Fibroblast of gingiva (primary cell): ENCODE measurements around the gene EPHB1.

ENCODE experiments used
- DNase-seq: peaks from one replicate; pipeline ENCODE4 v3.0.0-alpha.2; 2011; ENCODE audit warnings: low read depth

Gene EPHB1

DNA sequence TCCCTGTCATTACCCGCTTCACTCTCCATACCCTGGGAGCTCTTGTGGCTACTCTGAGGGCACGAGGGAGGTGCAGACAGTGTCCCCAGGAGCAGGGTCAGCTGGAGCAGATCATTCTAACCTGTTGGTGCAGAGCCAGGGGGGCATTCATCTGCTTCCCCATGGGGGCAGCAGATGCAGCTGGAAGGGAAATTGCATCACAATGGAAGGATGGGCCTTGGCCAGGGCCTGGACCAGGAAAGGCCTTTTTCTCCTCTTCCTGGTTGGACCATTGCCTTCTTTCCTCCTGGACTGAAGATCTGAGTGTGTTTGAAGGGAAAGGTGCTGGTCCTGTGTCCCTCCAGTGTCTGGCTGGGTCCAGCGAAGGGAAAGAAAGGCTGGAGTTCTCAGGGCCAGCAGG, 55.7 kb downstream of the EPHB1 start:
- DNase-seq: no peak

DNA sequence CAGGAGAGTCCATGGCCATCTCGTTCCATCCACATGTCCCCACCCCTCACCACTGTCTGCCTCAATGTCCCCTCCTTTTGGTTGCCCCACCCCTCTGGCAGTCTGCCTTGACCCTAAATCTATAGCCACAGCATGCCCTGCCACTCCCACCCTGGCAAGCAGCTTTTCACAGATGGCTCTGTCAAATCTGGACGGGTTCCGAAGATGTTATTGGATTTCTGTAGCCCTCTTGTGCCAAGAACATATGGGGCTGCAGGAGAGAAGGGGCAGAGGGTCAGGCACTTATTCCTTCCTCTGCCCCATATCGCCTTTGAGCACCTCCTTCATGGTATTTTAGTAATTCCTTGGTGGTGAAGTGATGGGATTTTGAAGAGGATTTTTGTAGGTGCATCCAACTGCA, 57.1 kb downstream of the EPHB1 start:
- no peak for DNase-seq

DNA sequence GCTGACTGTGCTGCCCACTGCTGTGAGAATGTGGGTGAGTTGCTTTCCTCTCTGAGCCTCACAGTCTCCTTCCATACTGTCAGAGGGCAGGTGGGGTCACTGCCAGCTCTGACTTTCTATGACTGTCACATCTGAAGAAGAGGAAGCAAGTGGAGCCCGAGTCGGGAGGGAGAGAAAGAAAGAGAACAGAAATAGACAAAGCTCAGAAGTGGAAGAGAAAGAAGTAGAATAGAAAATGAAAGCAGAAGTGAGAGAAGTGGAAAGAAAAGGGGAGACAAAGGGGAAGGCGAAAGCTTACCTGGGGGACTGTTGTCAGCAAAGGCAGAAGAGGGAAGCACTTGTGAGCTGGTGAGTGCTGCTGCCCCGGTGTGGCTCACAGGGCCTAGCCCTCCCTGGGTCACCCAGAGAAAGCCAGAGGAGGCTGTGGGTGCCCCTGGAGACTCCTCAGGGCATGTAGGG, 57.9 kb downstream of the EPHB1 start:
- DNase-seq: no peak

DNA sequence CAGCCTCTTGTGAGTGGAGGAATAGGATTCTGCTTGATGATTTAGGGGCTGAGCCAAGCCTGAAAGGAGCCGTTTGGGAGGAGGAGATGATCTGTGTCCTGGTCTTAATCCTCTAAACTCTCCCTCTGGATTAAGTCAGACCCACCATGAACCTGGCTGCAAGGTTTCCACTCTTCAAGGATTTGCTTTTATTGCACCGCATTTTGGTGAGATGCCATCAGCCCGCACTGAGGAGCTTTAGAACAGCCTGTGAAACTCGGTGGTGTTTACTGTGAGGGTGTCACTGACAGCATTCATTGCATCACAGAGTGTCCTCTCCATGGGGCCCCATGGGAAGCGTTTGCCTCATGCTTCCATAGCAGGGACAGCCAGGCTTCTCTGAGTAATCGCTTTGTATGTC, 59.2 kb downstream of the EPHB1 start:
- DNase-seq: no peak

DNA sequence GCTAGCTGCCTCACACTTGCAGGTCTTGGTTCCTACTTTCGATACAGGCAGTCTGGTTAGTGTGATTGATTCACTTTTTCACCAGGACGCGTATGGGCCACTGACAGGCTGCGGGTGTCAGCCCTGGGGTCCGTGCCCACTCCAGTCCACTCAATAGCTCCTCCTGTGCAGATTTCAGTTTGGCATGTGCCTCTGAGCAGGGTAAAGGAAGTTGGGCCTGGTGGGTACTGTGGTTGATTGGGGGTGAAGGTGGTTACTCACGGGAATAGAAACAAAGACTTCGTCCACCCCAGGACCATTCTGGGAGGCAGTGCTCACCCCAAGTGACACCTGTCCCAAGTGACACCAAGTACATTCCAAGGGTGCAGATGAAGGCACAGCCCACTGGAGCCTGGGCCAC, 62.3 kb downstream of the EPHB1 start:
- no peak for DNase-seq

DNA sequence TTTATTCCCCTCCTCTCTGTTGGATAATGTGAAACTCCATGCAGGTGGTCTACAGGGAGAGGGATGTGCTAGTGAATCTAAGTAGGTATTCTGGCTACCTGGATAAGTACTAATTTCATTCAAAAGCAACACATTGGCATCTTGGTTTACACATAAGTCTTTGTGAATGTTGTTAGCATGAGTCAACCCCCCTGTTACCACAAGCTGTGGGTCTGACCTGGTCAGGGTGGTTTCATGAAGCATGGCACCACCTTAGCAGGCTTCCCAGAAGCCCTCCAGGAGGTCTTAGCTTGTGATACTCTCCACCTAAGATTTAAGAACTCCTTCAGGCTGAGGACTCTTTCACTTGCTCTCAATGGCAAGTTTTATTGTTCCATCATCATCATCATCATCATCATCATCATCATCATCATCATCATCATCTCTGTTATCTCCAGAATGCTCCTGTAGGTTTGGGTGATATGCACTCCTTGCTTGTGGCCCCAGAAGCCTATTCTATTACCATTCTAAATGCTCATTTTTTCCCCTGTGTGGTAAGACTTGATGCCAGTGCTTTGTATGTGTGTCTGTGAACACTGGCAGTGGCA, 62.8 kb downstream of the EPHB1 start:
- no peak for DNase-seq

DNA sequence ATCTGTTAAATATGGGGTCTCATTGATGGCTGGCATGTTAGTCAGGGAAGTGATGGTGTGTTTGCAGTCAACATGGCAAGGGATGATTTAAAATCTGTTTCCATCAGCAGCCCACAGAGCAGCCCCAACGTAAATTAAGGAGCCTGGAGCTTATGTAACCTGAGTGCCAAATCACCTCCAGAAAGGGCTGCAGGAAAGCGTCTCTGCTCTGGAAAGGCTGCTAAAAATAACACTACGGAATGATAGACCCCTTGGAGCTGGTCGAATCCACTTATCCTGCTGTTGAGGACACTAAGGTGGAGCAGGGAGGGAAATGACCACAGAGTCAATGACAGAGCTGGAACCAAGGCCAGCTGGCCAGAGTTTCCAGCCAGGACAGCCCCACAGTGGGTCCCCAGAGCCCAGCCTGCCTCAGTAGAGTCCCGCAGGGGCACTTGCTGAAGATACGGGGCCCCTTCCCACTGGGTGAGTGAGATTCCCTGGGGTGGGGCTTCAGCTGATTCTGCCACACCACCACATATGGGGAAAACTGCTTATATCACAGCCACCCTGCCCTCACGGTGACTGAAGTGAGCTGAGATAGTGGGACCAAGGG, 63.5 kb downstream of the EPHB1 start:
- DNase-seq: no peak

DNA sequence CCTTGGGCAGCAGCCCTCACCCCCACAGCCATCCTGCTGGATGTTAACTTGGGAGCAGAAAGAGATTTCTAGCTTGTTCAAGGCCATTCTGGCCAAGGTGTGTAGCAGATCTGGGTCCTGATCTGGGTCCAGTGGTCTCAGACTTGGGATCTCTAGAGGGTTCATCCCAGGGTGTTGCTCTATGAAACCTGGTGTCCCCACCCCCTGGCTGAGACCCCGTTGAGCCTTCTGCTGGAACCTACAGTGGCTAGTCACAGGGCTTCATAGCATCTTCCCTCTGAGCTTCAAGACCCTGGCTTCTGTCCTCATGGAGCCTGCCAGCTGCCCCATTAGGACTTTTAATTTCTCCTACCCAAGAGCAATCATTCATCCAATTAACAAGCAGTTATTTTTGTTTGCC, 64.3 kb downstream of the EPHB1 start:
- DNase-seq: no peak

DNA sequence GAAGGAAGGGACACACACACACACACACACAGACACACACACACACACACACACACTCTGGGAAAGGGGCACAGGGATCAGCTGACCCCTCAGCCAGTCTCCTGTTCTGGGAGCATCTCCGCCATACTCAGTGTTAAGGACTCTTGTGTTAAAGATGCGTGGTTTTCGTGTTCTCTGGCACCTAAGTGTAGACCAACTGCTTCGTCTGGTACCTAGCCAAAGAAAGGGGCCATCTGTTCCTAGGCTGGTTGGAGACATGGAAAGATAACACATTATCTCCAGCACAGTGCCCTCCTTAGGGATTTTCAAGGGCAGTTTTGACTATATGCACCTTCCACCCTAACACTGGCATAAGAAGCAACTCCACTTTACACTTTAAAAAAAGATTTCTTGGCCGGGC, 65.1 kb downstream of the EPHB1 start:
- no peak for DNase-seq

DNA sequence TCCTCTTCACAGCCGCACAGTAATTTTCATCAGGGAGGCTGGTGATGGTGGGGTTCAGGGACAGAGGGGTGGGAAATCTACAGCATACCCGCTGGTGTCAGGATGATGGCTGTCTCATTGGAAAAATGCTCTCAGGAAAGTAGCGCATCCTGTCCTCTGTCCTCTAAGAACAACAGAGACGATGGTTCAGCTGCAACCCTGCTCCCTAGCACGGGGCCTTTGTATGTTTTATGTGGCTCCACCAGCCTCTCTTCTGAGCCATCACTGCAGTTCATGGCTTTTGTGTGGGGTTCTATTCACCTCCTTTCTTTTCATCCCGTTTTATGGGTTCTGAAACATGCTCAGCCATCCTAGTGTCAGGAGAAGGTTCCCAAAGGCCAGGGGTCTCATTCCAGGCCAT, 68.9 kb downstream of the EPHB1 start:
- DNase-seq: no peak

DNA sequence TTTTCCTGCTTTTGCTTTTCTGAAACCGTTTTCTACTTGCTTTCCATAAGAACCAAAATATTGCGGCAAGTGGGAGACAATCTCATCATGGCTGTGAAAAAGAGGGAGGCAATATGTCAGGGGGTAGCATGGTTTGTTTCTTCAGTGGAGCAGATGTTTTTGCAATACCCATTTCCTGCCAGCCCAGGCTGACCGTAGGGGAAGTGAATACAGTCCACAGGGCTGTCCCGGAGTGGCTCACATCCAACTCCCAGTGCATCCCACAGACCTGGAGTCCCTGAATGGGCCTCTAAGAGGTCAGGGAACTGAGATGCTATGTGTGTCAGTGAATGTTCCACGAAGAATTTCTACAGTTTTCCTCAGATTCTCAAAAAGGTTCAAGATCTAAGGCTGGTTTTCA, 69.6 kb downstream of the EPHB1 start:
- DNase-seq: no peak

DNA sequence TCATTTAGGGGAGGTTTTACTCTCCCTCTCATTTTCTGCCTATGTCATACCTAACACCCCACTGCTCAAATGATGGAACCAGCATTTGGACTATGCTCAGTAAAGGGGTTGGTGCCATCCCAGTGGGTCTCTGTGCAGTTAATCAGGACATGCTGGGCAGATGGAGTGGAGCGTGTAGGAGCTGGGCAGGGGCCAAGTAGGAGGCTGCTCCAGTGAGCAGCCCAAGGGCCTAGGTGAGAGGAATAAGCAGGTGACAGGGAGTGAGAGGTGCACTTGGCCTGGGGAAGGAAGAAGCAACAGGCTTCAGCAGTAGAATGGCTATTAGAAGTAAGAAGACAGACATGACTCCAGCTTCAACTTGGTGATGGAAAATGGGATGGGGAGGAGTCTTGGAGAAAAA, 72.2 kb downstream of the EPHB1 start:
- DNase-seq: no peak

DNA sequence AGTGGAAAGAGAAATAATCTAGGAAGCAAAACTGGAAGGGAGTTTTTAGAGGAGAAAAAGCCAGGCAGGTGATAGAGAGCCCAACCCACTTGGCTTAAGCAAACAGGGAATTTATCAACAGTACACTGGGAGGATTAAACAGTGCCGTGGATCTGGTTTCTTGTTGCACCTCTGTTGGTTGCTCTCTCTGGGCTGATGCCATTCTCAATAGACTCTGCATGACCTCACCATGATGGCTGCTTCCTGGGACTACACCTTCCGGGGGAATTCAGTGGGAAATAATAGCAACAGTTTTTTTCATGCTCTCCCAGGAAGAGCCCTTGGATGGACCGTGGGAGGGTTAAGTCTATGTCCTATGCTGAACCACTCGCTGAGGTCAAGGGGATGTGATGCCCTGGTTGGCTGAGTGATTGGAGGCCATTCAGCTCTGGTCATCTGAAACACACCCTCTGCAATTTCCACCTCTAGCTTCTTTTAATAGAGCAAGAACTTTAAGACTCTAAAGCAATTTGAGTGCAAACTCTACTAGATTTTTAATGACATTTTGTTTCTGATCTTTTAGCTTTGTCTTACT, 74.2 kb downstream of the EPHB1 start:
- DNase-seq: no peak

DNA sequence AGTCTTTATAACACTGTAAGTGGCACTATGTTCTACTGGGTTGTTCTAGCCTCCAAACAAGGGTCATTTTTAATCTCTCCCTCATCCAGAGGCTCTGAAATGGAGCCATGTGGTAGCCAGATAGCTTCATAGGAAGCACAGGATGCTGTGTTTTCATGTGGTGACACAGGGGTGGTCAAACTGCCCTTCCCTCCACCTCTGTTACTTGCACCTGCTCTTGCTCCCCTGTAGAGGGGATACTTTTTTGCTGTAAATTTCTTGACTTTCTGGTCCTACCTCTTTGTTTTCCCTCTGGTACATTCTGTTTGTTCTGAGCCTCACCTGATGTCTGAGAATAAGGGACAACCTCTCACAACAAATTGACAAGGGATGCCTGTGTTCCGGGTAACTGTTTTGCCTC, 76.8 kb downstream of the EPHB1 start:
- DNase-seq: no peak

DNA sequence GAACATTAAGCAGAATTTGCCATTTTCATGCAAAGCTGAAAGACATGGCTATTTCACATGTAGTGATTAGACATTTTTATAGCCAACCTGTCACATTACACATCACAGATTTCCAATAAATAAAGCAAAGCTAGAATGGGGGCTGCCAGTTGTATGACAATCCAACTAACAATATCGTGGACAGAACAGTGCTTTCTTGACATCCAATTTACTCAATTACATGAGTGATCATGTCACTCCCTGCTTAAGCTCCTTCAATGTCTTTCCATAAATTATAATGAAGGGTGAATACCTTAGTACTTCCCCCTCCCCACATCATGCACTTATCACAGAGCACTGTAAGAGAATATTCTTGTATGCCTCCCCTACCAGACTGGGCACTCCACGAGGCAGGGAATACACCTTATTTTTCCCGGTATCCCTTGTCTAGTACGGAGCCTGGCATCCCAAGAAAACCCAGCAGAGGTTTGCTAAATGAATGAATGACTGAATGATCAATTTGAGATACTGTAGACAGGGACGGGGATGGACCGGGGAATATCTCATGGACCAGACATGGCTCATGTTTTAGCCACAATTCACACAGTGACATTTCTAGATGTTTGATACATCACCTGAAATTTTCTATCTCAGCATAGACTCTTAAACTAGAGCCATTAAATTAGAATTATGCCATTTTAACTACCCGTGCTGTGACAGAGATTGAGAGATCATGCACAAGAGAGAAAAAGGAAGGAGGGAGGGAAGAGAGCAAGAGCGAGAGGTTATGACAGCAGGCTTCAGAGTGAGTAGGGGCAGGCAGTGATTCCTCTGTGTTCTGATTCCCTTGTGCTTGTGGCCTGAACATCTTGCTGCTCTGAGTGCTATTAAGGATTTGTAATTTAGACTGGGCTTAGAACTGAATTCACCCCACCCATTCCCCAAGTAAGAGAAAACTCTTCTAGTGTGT, 77.7 kb downstream of the EPHB1 start:
- no peak for DNase-seq

DNA sequence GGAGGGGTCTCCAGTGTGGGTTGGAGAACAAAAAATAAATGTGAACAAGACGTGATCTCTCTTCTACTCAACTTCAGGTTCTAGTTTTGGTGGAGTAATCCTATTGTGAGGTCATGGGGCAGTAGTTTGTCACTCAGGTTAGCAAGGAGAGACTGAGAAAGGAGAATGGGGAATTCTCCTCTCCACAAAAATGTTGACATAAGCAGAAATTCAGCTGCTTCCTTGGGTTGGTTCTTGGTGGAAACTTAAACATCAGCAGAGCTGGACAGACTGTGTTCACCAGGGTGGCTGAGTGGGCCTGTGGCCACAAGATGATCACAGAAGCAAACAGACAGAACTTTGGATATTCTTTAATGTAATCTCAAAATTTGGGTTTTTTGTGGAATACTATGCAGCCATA, 78.7 kb downstream of the EPHB1 start:
- DNase-seq: no peak

DNA sequence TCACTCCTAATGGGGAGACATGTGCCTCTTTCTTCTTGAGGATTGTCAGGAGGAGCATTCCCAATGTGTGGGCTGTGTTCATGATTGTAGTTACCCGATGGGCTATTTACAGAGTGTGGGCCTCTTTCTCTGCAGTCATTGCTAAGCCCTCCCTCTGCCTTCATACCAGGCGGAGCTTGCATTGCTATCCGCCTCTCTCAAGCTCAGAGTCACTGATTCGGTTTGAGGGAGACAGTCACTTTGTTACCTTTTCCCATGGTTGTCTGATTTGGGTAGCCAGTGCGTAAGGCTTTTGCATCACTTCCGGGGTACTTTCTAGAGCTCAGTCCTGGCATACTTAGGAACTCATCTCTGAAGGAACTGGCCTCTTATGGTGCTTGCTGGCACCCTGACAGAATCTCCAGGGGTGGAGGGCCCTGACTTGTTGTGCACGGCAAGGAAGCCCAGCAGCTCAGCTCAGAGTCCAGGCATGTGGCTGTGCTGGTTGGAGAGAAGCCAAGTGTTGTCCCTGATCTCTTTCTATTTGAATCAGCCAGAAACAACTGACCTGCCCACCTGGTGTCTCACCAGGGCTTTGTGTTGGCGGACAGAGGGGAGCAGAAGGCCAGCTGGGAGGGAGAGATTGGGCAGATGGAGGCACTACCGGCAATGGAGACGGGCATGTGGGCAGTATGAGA, 79.8 kb downstream of the EPHB1 start:
- DNase-seq: no peak

DNA sequence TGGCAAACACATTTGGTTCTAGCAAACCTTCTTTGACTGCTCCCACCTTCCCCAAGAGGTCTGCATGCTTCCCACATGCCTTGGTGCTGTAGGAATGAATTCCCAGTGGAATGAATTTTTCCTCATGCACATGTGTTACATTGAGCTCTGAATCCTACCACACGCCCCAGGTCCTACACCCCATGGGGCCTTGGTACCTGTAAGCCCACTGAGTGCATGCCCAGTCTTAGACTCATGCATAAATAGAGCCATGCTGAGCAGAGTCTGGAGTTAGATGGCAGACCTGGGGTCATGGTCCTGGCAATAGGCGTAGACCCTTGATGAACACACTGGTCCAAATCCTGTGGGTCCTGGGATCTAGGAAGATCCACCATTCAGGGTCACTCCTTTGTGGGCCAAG, 81.8 kb downstream of the EPHB1 start:
- DNase-seq: no peak

DNA sequence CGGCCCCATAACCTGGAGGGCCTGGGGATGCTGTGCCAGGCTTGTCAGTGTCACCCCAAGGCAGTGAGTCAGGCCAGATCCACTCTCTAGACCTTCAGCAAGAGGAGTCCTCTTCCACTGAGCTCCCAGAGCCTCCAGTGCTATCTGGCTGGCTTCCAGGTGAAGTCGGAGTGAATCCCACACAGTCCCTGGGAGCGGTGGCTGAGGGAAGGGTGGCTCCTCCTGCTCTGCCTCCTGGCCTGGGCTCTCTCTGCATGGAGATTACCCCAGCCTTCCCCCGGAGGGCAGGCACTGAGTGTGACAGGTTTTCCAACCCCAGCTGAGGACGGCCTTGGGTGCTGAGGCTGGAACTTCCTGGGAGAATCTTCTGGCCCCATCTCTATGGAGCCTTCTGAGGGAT, 82.7 kb downstream of the EPHB1 start:
- no peak for DNase-seq

DNA sequence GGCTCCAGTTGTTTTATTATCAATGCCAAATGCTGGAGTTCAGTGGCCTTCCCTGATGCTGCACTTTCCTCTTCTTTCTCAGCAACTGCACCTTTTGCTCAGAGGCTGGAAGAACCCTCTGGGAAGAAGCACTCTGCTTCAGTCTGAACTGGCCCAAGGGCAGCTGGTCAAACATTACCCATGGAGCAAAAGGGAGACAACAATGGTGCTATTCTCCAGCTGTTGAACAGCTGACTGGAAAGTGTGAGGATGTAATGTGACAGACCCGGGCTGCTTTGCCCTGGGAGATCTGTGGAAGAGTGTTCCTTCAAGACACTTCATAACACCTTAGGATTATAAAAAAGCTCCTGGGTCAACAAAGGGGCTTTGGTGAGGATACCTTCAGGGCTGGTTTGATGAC, 84.9 kb downstream of the EPHB1 start:
- DNase-seq: no peak

DNA sequence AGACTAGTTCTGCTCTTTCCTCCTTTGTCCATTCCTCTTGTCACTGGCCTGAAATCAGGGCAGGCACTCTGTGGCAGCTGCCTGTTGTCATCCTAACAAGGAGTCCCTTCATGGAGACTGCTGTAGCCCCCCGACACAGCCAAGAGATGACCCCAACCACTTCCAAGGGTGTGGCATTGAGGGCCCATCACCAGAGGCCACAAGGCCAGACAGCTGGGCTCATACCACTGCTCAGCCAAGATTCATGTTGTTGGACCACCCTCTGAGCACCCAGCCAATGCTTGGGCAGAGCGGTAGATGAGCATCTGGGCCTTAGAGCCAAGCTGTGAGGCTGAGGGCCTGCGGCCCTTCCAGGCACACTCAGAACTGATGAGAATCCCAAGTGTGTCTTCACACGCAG, 85.4 kb downstream of the EPHB1 start:
- DNase-seq: no peak

DNA sequence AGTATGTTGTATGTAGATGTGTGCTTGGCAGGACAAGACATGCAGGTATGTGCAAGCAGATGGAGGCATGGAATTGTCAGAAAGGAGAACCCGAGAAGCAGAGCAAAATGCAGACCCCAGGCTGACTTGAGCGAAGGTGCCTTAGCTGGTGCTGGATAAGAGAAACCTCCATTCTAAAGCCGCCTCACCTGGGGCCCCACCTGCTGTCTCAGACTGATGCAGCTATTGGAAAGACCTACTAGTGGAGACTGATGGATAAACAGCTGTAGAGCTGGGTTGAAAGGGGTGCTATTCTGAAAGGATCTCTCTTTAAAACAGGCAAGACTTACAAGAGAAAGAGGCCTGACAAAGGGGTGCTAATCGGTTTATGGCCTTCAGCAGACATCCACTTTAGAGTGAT, 86.2 kb downstream of the EPHB1 start:
- DNase-seq: no peak
